GM21723 (cell line): ENCODE results near the gene IL24.

Experiments
- ATAC-seq: cut with Tn5 transposase; IDR thresholded peaks from one replicate; pipeline ENCODE4 v1.9.1; 2021; ENCODE audit warnings: mild to moderate bottlenecking, moderate library complexity; ENCODE audit not compliant: unreplicated experiment

Gene IL24

GRCh38 chr1:206878456-206878855, 18.8 kb upstream of the IL24 start:
- ATAC-seq: no peak

- ATAC-seq: no peak
Measured at GRCh38 chr1:206880314-206880713, 16.9 kb upstream of the IL24 start.

GRCh38 chr1:206882555-206882954, 14.7 kb upstream of the IL24 start:
- ATAC-seq: no peak

GRCh38 chr1:206883160-206883559, 14.1 kb upstream of the IL24 start:
- ATAC-seq: no peak

GRCh38 chr1:206883876-206884275, 13.4 kb upstream of the IL24 start:
- no peak for ATAC-seq

- ATAC-seq: no peak
Measured at GRCh38 chr1:206885341-206886060, 11.7 kb upstream of the IL24 start.

- no peak for ATAC-seq
Measured at GRCh38 chr1:206886831-206887230, 10.4 kb upstream of the IL24 start.

- no peak for ATAC-seq
Measured at GRCh38 chr1:206887701-206888100, 9.5 kb upstream of the IL24 start.

GRCh38 chr1:206890125-206891060, 6.8 kb upstream of the IL24 start:
- ATAC-seq: no peak

- no peak for ATAC-seq
Measured at GRCh38 chr1:206891412-206891811, 5.8 kb upstream of the IL24 start.

GRCh38 chr1:206892351-206892984, 4.8 kb upstream of the IL24 start:
- no peak for ATAC-seq

GRCh38 chr1:206893380-206893779, 3.9 kb upstream of the IL24 start:
- ATAC-seq: no peak

GRCh38 chr1:206895325-206895724, 1.9 kb upstream of the IL24 start:
- ATAC-seq: no peak

- no peak for ATAC-seq
Measured at GRCh38 chr1:206895837-206896242, 1.4 kb upstream of the IL24 start.

- no peak for ATAC-seq
Measured at GRCh38 chr1:206896261-206896660, 982 bp upstream of the IL24 start.

- no peak for ATAC-seq
Measured at GRCh38 chr1:206898089-206898914, 1.1 kb downstream of the IL24 start.

- no peak for ATAC-seq
Measured at GRCh38 chr1:206898915-206899431, 1.7 kb downstream of the IL24 start.

GRCh38 chr1:206899717-206900116, 2.5 kb downstream of the IL24 start:
- no peak for ATAC-seq

- ATAC-seq: no peak
Measured at GRCh38 chr1:206900149-206900548, 2.9 kb downstream of the IL24 start.

GRCh38 chr1:206901944-206902343, 4.7 kb downstream of the IL24 start:
- ATAC-seq: no peak
